Measurements from ENCODE around the gene KASH5. TPM values are rescaled to one million over a fixed set of nuclear protein-coding genes. Genes with fewer than 3 reads are reported as not detected.

The KASH5 gene
- total and polyA plus RNA-seq, 2 of the 4 experiments (the other 2 are of a cell fraction) = not detected

- TF ChIP-seq FOS (IDR thresholded peaks at IDR 0.05; ENCODE audit: low read depth, low read length) = no peak
- no peak for TF ChIP-seq ELK1 (IDR thresholded peaks at IDR 0.05; ENCODE audit: borderline replicate concordance, low read depth, low read length)
- TF ChIP-seq RFX5 (IDR thresholded peaks at IDR 0.05; ENCODE audit: low read depth, low read length) = no peak
- TF ChIP-seq POLR2A (IDR thresholded peaks at IDR 0.05; ENCODE audit: low read depth, low read length) = no peak
- no peak for TF ChIP-seq BHLHE40 (IDR thresholded peaks at IDR 0.05; ENCODE audit: low read depth, low read length)
- TF ChIP-seq CEBPB (IDR thresholded peaks at IDR 0.05; ENCODE audit: low read depth, low read length) = no peak
- no peak for TF ChIP-seq NFE2L2 (IDR thresholded peaks at IDR 0.05; ENCODE audit: low read depth, low read length)
- TF ChIP-seq MAFK (IDR thresholded peaks at IDR 0.05; ENCODE audit: low read depth, low read length) = no peak
- TF ChIP-seq CTCF (conservative IDR thresholded peaks at IDR 0.05; ENCODE audit: low read depth, low read length) = no peak
- no peak for TF ChIP-seq RAD21 (IDR thresholded peaks at IDR 0.05; ENCODE audit: low read length)
- no peak for TF ChIP-seq MXI1 (IDR thresholded peaks at IDR 0.05; ENCODE audit: borderline replicate concordance, low read depth, low read length)
- Histone ChIP-seq H3K27me3 (ENCODE audit: control insufficient read depth, insufficient read depth, low read length) (peaks cover 62% of the 10 kb centered on the region), H3K9me3 (ENCODE audit: control insufficient read depth, insufficient read depth, low read length) (no peaks in the 10 kb centered on the region), H3K27ac (ENCODE audit: insufficient read depth, low read length) (no peak overlapping the region), H4K8ac (ENCODE audit: low read depth in 2 of 2, low read length in 2 of 2) (no peak overlapping the region), H3K9ac (ENCODE audit: low read depth, low read length) (no peak overlapping the region), H4K20me1 (ENCODE audit: insufficient read depth, low read length) (no peaks in the 10 kb centered on the region), H3K79me1 (ENCODE audit: low read depth in 1 of 2, low read length in 2 of 2) (no peaks in the 10 kb centered on the region), H3K4ac (ENCODE audit: low read depth, low read length) (no peak overlapping the region), H2AFZ (replicated peaks; ENCODE audit: low read length, poor library complexity) (no peak overlapping the region), H3K9me1 (ENCODE audit: insufficient read depth, low read length) (no peaks in the 10 kb centered on the region), H4K91ac (ENCODE audit: insufficient read depth, low read depth, low read length) (no peak overlapping the region), H2BK5ac (ENCODE audit: low read depth, low read length, poor library complexity, severe bottlenecking) (no peak overlapping the region), H3K4me2 (ENCODE audit: low read depth, low read length) (no peak overlapping the region), H3K36me3 (ENCODE audit: control insufficient read depth, insufficient read depth, low read length) (no peaks in the 10 kb centered on the region), H3K18ac (ENCODE audit: low read depth, low read length) (no peak overlapping the region), H2AK5ac (ENCODE audit: low read depth, low read length) (no peak overlapping the region), H4K5ac (ENCODE audit: low read depth, low read length) (no peak overlapping the region), H2BK20ac (ENCODE audit: low read depth, low read length) (no peak overlapping the region), H3K4me3 (ENCODE audit: insufficient read depth, low read depth, low read length) (no peak overlapping the region), H3K56ac (ENCODE audit: extremely low read depth, insufficient read depth, low read length) (no peak overlapping the region), H3K23ac (ENCODE audit: low read depth, low read length) (no peak overlapping the region), H2BK15ac (ENCODE audit: low read depth, low read length) (no peak overlapping the region), H2AK9ac (replicated peaks; ENCODE audit: low read depth, low read length, poor library complexity) (no peak overlapping the region), H3K14ac (replicated peaks; ENCODE audit: low read depth, low read length) (no peak overlapping the region), H3K4me1 (ENCODE audit: control insufficient read depth, insufficient read depth, low read length) (no peaks in the 10 kb centered on the region), H2BK120ac (ENCODE audit: low read depth, low read length) (no peak overlapping the region)
- DNase-seq = no peak
- CTCF ChIA-PET = no interaction called here
- WGBS, 2 experiments (ENCODE audit: extremely low coverage in 2 of 2, insufficient read length in 1 of 2) = no CpG with 5 or more reads among the region's 3 CpGs
- intact Hi-C loops (cut with micrococcal nuclease) (no loop called here), dilution Hi-C loops (cut with HindIII; ENCODE audit: low sequenced_read_pairs, unreplicated experiment) (no loop called here), in situ Hi-C loops (cut with MboI; ENCODE audit: low sequenced_read_pairs) (no loop called here)
- BruUV-seq (replicated peaks) = no TSS peak
- no peak for ATAC-seq (ENCODE audit: low read depth)
- POLR2A ChIA-PET (ENCODE audit: unreplicated experiment) = no interaction called here
Measured at GRCh38 chr19:49414256-49414655, 26.2 kb downstream of the KASH5 start.

All from IMR-90 (cell line).